Transverse colon (tissue), 4 donors: ENCODE measurements around the gene PLCB1. TPM values are rescaled to one million over a fixed set of nuclear protein-coding genes. Genes with fewer than 3 reads are reported as not detected.

ENCODE experiments used
- DNase-seq: peaks from one replicate; pipeline ENCODE4 v3.0.0-alpha.2; 2019
- H3K27ac ChIP-seq, 4 donors: fragments of 200-600 bp; sonication (generic); 2 replicates each; pipeline ENCODE4 v1.5.1; 2016 to 2018; ENCODE audit warnings: inconsistent platforms in 4 of 4
- H3K27me3 ChIP-seq: fragments of 200-600 bp; sonication (generic); 2 replicates; pipeline ENCODE4 v1.5.1; 2017; ENCODE audit warnings: inconsistent platforms
- H3K36me3 ChIP-seq, 4 donors: fragments of 200-600 bp; sonication (generic); 2 replicates each; pipeline ENCODE4 v1.5.1; 2017 to 2019; ENCODE audit warnings: inconsistent platforms in 4 of 4
- H3K4me1 ChIP-seq, 4 donors: fragments of 200-600 bp; sonication (generic); 2 replicates each; pipeline ENCODE4 v1.5.1; 2017 to 2020; ENCODE audit warnings: inconsistent platforms in 4 of 4
- H3K4me3 ChIP-seq, 4 donors: fragments of 200-600 bp; sonication (generic); 1 replicate in 1 of 4; 2 replicates in 3 of 4; pipeline versions ENCODE4 v1.5.1 to v1.6.1; 2017 to 2019; ENCODE audit warnings: inconsistent platforms in 4 of 4
- H3K9me3 ChIP-seq, 2 donors: fragments of 200-600 bp; sonication (generic); 2 replicates each; pipeline ENCODE4 v1.5.1; 2017 to 2019; ENCODE audit warnings: inconsistent platforms in 2 of 2
- EP300 ChIP-seq: sonication (generic); formaldehyde crosslinking; IDR thresholded peaks from one replicate; pipeline ENCODE4 v1.6.1; 2017; ENCODE audit warnings: antibody characterized with exemption, low read depth
- POLR2A ChIP-seq: fragments of 450-650 bp; IDR thresholded peaks from one replicate; pipeline ENCODE4 v1.6.1; 2016; ENCODE audit warnings: antibody characterized with exemption, mild to moderate bottlenecking, moderate library complexity
- POLR2AphosphoS5 ChIP-seq, 3 donors: sonication (generic); formaldehyde crosslinking; IDR thresholded peaks; one replicate each; pipeline ENCODE4 v1.6.1; 2016; ENCODE audit warnings: antibody characterized with exemption in 3 of 3
- WGBS, 2 donors: methylation state at CpG; one replicate each; pipeline ENCODE4 v1.1.5; 2018; ENCODE audit warnings: low coverage in 1 of 2; 5-methylcytosine and 5-hydroxymethylcytosine counted together
- in situ Hi-C, 4 donors: fragments of 200-750 bp; cut with MboI; loops; one replicate each; pipeline versions ENCODE4 v1.15.0 to v1.15.1; 2017; ENCODE audit warnings: low sequenced_read_pairs in 3 of 4, low pct_ligation_motif_present in 1 of 4, low pct_unique_long_range_greater_than_20kb in 1 of 4
- intact Hi-C: fragments of 100-400 bp; cut with DNase I; formaldehyde crosslinking; loops from one replicate; pipeline ENCODE4 v1.15.1; 2023; ENCODE audit warnings: low total_unique reads
- total RNA-seq, 4 donors: library from RNA; depleted of rRNA; stranded (reverse); fragments of >200 nt; gene quantifications; one replicate each; pipeline ENCODE4 v1.1.0, GENCODE V29; 2016
- TF ChIP-seq, protein P1 (sequence below), 5 experiments: fragments of 200-600 bp in 3 of 5; fragments of 450-650 bp in 2 of 5; sonication (generic) in 3 of 5; IDR thresholded peaks; 1 replicate in 2 of 5; 2 replicates in 3 of 5; pipeline ENCODE4 v1.5.1; 2016 to 2017; ENCODE audit warnings: antibody characterized with exemption in 5 of 5, inconsistent platforms in 3 of 5, mild to moderate bottlenecking in 2 of 5, moderate library complexity in 1 of 5

The PLCB1 gene
- total RNA-seq, 4 donors from 2014 or later = 13.1 to 18.6 (median 15.8) TPM

DNA sequence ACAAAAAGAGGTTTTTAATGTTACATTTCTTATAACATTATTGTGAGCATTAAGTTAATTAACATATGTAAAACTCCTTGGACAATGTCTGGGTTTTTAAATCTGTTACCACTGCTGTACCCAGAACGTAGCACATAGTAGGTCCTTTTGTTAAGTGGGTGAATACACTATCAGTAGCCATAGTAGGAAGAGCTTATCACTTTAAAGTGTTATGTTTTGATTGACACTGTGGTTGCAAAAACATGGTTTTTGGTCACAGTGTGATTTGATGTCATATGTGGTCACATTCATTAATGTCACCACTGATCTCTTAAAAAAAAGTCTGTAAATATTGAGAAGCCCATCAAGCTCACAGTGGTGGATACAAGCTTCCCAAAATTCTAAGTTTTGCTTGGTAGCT, 160.7 kb downstream of the PLCB1 start:
- Histone ChIP-seq H3K4me3 (no peak overlapping the region), H3K9me3 (no peaks in the 10 kb centered on the region), H3K36me3 (no peaks in the 10 kb centered on the region), H3K4me1 (no peaks in the 10 kb centered on the region), H3K27ac (no peak overlapping the region), H3K27me3 (no peaks in the 10 kb centered on the region)
- intact Hi-C loops (no loop called here), in situ Hi-C loops (no loop called here)
- DNase-seq = no peak
- TF ChIP-seq POLR2A (no peak), POLR2AphosphoS5 (IDR thresholded peaks at IDR 0.05) (no peak), EP300 (no peak)
- TF ChIP-seq, protein P1, sequence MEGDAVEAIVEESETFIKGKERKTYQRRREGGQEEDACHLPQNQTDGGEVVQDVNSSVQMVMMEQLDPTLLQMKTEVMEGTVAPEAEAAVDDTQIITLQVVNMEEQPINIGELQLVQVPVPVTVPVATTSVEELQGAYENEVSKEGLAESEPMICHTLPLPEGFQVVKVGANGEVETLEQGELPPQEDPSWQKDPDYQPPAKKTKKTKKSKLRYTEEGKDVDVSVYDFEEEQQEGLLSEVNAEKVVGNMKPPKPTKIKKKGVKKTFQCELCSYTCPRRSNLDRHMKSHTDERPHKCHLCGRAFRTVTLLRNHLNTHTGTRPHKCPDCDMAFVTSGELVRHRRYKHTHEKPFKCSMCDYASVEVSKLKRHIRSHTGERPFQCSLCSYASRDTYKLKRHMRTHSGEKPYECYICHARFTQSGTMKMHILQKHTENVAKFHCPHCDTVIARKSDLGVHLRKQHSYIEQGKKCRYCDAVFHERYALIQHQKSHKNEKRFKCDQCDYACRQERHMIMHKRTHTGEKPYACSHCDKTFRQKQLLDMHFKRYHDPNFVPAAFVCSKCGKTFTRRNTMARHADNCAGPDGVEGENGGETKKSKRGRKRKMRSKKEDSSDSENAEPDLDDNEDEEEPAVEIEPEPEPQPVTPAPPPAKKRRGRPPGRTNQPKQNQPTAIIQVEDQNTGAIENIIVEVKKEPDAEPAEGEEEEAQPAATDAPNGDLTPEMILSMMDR (IDR thresholded peaks at IDR 0.05) = no peak
- WGBS, 2 donors = 32 to 86% methylated on average over 1 of the region's 1 CpG

DNA sequence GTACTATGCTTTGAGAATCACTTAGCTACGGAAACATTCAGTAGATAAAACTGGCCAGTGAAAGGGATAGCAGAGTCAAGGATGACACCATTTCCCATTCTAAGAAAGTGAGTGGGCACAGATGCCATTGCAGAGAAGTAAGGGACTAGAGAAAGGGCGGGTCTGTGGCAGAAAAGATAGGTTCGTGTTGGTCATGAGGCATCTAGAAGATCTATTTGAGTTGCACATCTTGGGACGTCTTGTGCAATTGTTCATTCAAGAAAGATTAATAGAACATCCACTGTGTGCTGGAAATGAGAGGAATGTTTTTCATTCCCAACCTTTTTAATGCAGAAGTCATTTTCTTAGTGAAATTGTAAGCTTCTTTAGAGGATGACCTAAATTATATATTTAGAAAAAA, 161.7 kb downstream of the PLCB1 start:
- intact Hi-C loops (no loop called here), in situ Hi-C loops (no loop called here)
- 71 to 81% methylated on average over 3 to 4 of the region's 4 CpGs for WGBS, 2 donors

DNA sequence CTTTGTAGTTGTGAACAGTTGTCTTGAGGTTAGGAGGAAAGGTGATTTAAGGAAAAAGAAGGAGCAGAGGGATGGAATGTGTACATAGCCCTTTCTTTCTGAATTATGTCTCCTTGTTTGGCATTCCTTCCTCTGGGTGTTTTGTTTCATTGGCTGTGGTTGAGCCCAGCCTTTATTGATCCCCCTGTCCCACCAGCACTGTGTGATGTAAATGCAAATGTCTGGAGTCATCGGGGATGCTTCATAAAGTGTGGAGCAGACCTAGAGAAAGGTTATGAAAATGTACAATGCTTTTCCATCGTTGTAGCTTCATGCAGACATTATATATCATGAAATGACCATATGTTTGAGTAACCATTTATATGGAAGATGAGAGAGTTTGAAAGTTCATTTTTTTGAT, 164.5 kb downstream of the PLCB1 start:
- in situ Hi-C loops = no loop called here

More for the DNA sequence above, 161.7 kb downstream of the PLCB1 start:
- H3K4me3 ChIP-seq = no peak overlapping the region
- H3K9me3 ChIP-seq = no peaks in the 10 kb centered on the region
- H3K36me3 ChIP-seq = no peaks in the 10 kb centered on the region
- TF ChIP-seq POLR2A (no peak), EP300 (no peak)
- DNase-seq = no peak
- no peaks in the 10 kb centered on the region for H3K4me1 ChIP-seq
- H3K27ac ChIP-seq = no peak overlapping the region
- H3K27me3 ChIP-seq = no peaks in the 10 kb centered on the region

DNA sequence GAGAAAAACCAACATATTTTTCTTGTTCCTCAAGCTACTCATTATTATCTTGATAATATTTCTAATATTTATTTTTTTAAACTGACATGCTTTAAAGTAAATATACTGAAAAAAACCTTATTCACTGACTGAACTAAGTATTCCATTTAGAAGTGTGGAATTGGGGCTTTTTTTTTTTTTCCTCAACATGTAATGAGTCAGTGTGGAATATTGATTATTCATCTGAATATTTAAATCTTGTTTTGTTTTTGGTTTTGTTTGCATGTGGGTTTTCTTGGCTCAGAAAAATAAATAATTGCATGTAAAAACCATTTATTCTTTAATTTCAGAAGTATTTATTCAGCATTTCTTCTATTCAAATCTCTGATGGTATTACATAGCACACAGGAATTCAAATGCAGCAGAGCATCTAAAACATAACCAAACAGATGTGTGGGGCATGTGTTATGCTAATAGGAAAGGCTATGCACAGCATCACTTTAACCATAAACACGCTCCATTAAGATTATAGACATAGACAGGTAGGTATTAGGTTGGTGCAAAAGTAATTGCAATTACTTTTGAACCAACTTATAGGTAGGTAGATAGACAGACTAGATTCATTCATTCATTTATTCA, 166.5 kb downstream of the PLCB1 start:
- intact Hi-C loops (no loop called here), in situ Hi-C loops (no loop called here)
- 80 to 83% methylated on average over 1 of the region's 1 CpG for WGBS, 2 donors
- TF ChIP-seq POLR2AphosphoS5 (IDR thresholded peaks at IDR 0.05) (no peak), POLR2A (no peak), EP300 (no peak)
- TF ChIP-seq, protein P1 (IDR thresholded peaks at IDR 0.05) = no peak
- H3K4me1 ChIP-seq = peaks cover 0 to 4% (median 0%) of the 10 kb centered on the region in 4 donors
- H3K9me3 ChIP-seq = no peaks in the 10 kb centered on the region
- H3K36me3 ChIP-seq = no peaks in the 10 kb centered on the region
- no peak overlapping the region for H3K27ac ChIP-seq
- H3K27me3 ChIP-seq = no peaks in the 10 kb centered on the region
- no peak overlapping the region for H3K4me3 ChIP-seq
- DNase-seq = no peak

More for the DNA sequence above, 164.5 kb downstream of the PLCB1 start:
- H3K27ac ChIP-seq = no peak overlapping the region
- no peaks in the 10 kb centered on the region for H3K9me3 ChIP-seq
- no peak overlapping the region for H3K4me3 ChIP-seq
- no peaks in the 10 kb centered on the region for H3K27me3 ChIP-seq
- 29 to 73% methylated on average over 1 to 2 of the region's 2 CpGs for WGBS, 2 donors
- TF ChIP-seq POLR2A = no peak
- DNase-seq = no peak
- intact Hi-C loops = no loop called here
- H3K36me3 ChIP-seq = no peaks in the 10 kb centered on the region
- H3K4me1 ChIP-seq = no peaks in the 10 kb centered on the region

DNA sequence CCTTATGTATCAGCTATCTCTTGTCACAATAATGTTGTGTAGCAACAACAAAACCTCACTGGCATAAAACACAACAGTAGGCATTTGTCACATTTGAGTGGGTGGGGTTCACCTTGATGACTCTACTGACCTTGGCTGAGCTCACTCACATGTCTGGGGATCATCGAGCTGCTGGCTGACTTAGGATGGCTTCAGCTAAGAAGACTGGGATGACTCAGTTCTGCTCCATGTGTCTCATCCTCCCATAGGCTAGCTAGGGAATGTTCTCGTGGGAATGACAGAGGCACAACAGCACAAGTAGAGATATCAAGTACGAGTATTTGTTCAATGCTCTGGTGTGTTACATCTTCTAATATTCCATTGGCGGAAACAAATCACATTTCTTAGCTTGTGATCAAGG, 167.9 kb downstream of the PLCB1 start:
- no peak overlapping the region for H3K4me3 ChIP-seq
- H3K9me3 ChIP-seq = no peaks in the 10 kb centered on the region
- DNase-seq = no peak
- in situ Hi-C loops (loop anchor here in 2 of 4 donors (10.0 to 25.0 kb wide), 2 partner anchors 163 to 165 kb away; partner anchors contain the start of gene PLCB1 (in 2 of the 2)), intact Hi-C loops (no loop called here)
- 88 to 94% methylated on average over 3 to 4 of the region's 4 CpGs for WGBS, 2 donors
- no peak overlapping the region for H3K27ac ChIP-seq
- TF ChIP-seq POLR2A = no peak
- no peaks in the 10 kb centered on the region for H3K36me3 ChIP-seq
- no peaks in the 10 kb centered on the region for H3K27me3 ChIP-seq
- peaks cover 0 to 4% (median 0%) of the 10 kb centered on the region in 4 donors for H3K4me1 ChIP-seq
